K562 (cell line): ENCODE data around the gene WASF2. TPM values are rescaled to one million over a fixed set of nuclear protein-coding genes. Genes with fewer than 3 reads are reported as not detected.
A peak's percentile ranks its signal among the peaks of the same experiment; 100 is the strongest.

Source experiments
- EP400 ChIP-seq: fragments of 450-650 bp; IDR thresholded peaks from 2 replicates; pipeline ENCODE4 v1.6.1; 2017; ENCODE audit warnings: antibody characterized with exemption, mild to moderate bottlenecking, moderate library complexity
- POLR2G ChIP-seq: fragments of 200-400 bp; formaldehyde crosslinking; IDR thresholded peaks from 2 replicates; pipeline ENCODE4 v1.6.1; 2017; ENCODE audit warnings: low read depth, mild to moderate bottlenecking, antibody characterized with exemption, low read length, moderate library complexity
- RFX5 ChIP-seq: IDR thresholded peaks from 2 replicates; pipeline ENCODE4 v1.6.1; 2011; ENCODE audit warnings: low read depth, mild to moderate bottlenecking, improper control_type of control experiment, low read length
- ZC3H8 ChIP-seq: fragments of 450-650 bp; IDR thresholded peaks from 2 replicates; pipeline ENCODE4 v1.6.1; 2017
- ZFP36 ChIP-seq: fragments of 150-350 bp; IDR thresholded peaks from 2 replicates; pipeline ENCODE4 v1.6.1; 2018; ENCODE audit warnings: low read length, low read depth; ENCODE audit not compliant: partially characterized antibody
- ZNF253 ChIP-seq: fragments of 250-450 bp; sonication (Bioruptor Pico); conservative IDR thresholded peaks from 2 replicates; pipeline ENCODE4 v1.6.1; 2021; ENCODE audit warnings: mild to moderate bottlenecking
- polyA plus RNA-seq, 8 experiments: library from polyadenylated mRNA; depleted of rRNA in 4 of 8; stranded (reverse) in 5 of 8; unstranded in 3 of 8; fragments of >200 nt; fragmentation: Nextera tagmentation in 2 of 8; fragmentation: Illumina TruSeq in 1 of 8; extraction: Ambion mirVana in 2 of 8; extraction: Trizol in 1 of 8; gene quantifications; 2 replicates each; pipeline versions ENCODE4 v1.2.1 to v1.2.3, GENCODE V29; 2011 to 2014; ENCODE audit warnings: inconsistent platforms in 1 of 8, missing spikeins in 1 of 8
- total RNA-seq, 7 experiments: library from RNA; depleted of rRNA in 6 of 7; stranded (reverse); fragments of >200 nt in 6 of 7; fragmentation: Illumina TruSeq in 2 of 7; extraction: Trizol in 2 of 7; gene quantifications; 2 replicates each; pipeline versions ENCODE4 v1.2.1 to v1.2.3, GENCODE V29; 2011 to 2021; ENCODE audit warnings: low replicate concordance in 1 of 7
- TF ChIP-seq, protein P1 (sequence below): fragments of 250-450 bp; sonication (Bioruptor Pico); IDR thresholded peaks from 2 replicates; pipeline ENCODE4 v1.4.0; 2020; ENCODE audit warnings: mild to moderate bottlenecking
- TF ChIP-seq, protein P2 (sequence below): fragments of 450-650 bp; conservative IDR thresholded peaks from 2 replicates; pipeline ENCODE4 v1.6.1; 2016; ENCODE audit warnings: missing genetic modification characterization, low read depth, mild to moderate bottlenecking, control low read depth, missing compliant biosample characterization
- TF ChIP-seq, protein P3 (sequence below), 2 experiments: IDR thresholded peaks; 2 replicates each; pipeline ENCODE4 v1.6.1; 2011; ENCODE audit warnings: borderline replicate concordance in 1 of 2, control low read depth in 1 of 2, low read depth in 1 of 2, low read length in 1 of 2, mild to moderate bottlenecking in 1 of 2, mixed read lengths in 1 of 2, moderate library complexity in 1 of 2; ENCODE audit not compliant: insufficient read depth in 1 of 2, insufficient read length in 1 of 2, poor library complexity in 1 of 2, severe bottlenecking in 1 of 2; ENCODE audit errors: extremely low read depth in 1 of 2
- TF ChIP-seq, protein P4 (sequence below), 2 experiments: fragments of 450-650 bp; IDR thresholded peaks; 2 replicates each; pipeline ENCODE4 v1.6.1; 2016; ENCODE audit warnings: mild to moderate bottlenecking in 2 of 2, borderline replicate concordance in 1 of 2, low read depth in 1 of 2, moderate library complexity in 1 of 2
- TF ChIP-seq, protein P5 (sequence below): fragments of 250-450 bp; sonication (Bioruptor Pico); IDR thresholded peaks from 2 replicates; pipeline ENCODE4 v1.5.0; 2020; ENCODE audit warnings: mild to moderate bottlenecking

Gene WASF2
- total and polyA plus RNA-seq, 9 of the 15 experiments (the other 6 are each of a cell fraction or from before 2014, with no cell fraction given), result 8.2 to 163 (median 31.2) TPM

DNA sequence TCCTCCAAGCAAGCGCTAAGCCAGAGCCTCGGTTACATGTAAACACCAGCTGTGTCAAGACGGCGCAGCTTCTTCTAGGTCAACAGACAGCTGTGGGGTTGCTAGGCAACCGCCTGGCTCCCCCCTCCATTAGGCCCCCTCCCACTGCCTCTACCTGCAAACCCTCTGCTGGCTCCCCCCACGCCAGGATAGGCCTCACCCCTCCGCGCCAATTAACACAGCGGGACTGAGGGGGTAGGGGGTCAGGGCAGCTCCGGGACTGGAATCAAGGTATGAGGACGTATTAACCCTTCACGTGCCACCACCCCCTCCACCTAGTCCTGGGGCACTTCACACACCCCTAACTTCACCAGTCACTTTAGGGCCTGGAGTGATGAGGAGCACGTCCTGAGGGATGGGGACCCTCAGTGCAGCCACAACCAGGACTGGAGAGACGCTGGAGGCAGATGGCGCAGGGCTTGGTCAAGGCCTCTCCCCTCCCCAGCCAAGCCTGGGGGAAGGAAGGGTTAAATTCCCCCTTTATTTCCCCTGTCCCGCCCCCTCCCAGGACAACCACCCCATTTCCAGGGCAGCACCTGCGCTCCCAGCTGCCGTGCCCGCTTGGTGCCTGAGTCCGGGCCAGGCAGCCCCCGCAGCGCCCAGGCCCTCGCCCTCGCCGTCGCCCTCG is 37.4 kb upstream of the WASF2 start (continued):
- TF ChIP-seq, protein P1, sequence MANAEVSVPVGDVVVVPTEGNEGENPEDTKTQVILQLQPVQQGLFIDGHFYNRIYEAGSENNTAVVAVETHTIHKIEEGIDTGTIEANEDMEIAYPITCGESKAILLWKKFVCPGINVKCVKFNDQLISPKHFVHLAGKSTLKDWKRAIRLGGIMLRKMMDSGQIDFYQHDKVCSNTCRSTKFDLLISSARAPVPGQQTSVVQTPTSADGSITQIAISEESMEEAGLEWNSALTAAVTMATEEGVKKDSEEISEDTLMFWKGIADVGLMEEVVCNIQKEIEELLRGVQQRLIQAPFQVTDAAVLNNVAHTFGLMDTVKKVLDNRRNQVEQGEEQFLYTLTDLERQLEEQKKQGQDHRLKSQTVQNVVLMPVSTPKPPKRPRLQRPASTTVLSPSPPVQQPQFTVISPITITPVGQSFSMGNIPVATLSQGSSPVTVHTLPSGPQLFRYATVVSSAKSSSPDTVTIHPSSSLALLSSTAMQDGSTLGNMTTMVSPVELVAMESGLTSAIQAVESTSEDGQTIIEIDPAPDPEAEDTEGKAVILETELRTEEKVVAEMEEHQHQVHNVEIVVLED (CRISPR knock-in tag), result no peak
- TF ChIP-seq ZNF253 (CRISPR knock-in tag) (no peak), ZC3H8 (no peak), RFX5 (no peak), ZFP36 (no peak), EP400 (no peak), POLR2G (0 out of 2 replicates have a peak, but pooled peaks have one; percentile 39)
- TF ChIP-seq, protein P2, sequence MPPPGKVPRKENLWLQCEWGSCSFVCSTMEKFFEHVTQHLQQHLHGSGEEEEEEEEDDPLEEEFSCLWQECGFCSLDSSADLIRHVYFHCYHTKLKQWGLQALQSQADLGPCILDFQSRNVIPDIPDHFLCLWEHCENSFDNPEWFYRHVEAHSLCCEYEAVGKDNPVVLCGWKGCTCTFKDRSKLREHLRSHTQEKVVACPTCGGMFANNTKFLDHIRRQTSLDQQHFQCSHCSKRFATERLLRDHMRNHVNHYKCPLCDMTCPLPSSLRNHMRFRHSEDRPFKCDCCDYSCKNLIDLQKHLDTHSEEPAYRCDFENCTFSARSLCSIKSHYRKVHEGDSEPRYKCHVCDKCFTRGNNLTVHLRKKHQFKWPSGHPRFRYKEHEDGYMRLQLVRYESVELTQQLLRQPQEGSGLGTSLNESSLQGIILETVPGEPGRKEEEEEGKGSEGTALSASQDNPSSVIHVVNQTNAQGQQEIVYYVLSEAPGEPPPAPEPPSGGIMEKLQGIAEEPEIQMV (tag), result no peak
- TF ChIP-seq, protein P3, sequence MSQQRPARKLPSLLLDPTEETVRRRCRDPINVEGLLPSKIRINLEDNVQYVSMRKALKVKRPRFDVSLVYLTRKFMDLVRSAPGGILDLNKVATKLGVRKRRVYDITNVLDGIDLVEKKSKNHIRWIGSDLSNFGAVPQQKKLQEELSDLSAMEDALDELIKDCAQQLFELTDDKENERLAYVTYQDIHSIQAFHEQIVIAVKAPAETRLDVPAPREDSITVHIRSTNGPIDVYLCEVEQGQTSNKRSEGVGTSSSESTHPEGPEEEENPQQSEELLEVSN (IDR thresholded peaks at IDR 0.05; ENCODE audit: borderline replicate concordance in 1 of 2, extremely low read depth in 1 of 2, insufficient read depth in 1 of 2, insufficient read length in 1 of 2, low read depth in 1 of 2, low read length in 1 of 2, poor library complexity in 1 of 2, severe bottlenecking in 1 of 2), result no peak
- TF ChIP-seq, protein P4, sequence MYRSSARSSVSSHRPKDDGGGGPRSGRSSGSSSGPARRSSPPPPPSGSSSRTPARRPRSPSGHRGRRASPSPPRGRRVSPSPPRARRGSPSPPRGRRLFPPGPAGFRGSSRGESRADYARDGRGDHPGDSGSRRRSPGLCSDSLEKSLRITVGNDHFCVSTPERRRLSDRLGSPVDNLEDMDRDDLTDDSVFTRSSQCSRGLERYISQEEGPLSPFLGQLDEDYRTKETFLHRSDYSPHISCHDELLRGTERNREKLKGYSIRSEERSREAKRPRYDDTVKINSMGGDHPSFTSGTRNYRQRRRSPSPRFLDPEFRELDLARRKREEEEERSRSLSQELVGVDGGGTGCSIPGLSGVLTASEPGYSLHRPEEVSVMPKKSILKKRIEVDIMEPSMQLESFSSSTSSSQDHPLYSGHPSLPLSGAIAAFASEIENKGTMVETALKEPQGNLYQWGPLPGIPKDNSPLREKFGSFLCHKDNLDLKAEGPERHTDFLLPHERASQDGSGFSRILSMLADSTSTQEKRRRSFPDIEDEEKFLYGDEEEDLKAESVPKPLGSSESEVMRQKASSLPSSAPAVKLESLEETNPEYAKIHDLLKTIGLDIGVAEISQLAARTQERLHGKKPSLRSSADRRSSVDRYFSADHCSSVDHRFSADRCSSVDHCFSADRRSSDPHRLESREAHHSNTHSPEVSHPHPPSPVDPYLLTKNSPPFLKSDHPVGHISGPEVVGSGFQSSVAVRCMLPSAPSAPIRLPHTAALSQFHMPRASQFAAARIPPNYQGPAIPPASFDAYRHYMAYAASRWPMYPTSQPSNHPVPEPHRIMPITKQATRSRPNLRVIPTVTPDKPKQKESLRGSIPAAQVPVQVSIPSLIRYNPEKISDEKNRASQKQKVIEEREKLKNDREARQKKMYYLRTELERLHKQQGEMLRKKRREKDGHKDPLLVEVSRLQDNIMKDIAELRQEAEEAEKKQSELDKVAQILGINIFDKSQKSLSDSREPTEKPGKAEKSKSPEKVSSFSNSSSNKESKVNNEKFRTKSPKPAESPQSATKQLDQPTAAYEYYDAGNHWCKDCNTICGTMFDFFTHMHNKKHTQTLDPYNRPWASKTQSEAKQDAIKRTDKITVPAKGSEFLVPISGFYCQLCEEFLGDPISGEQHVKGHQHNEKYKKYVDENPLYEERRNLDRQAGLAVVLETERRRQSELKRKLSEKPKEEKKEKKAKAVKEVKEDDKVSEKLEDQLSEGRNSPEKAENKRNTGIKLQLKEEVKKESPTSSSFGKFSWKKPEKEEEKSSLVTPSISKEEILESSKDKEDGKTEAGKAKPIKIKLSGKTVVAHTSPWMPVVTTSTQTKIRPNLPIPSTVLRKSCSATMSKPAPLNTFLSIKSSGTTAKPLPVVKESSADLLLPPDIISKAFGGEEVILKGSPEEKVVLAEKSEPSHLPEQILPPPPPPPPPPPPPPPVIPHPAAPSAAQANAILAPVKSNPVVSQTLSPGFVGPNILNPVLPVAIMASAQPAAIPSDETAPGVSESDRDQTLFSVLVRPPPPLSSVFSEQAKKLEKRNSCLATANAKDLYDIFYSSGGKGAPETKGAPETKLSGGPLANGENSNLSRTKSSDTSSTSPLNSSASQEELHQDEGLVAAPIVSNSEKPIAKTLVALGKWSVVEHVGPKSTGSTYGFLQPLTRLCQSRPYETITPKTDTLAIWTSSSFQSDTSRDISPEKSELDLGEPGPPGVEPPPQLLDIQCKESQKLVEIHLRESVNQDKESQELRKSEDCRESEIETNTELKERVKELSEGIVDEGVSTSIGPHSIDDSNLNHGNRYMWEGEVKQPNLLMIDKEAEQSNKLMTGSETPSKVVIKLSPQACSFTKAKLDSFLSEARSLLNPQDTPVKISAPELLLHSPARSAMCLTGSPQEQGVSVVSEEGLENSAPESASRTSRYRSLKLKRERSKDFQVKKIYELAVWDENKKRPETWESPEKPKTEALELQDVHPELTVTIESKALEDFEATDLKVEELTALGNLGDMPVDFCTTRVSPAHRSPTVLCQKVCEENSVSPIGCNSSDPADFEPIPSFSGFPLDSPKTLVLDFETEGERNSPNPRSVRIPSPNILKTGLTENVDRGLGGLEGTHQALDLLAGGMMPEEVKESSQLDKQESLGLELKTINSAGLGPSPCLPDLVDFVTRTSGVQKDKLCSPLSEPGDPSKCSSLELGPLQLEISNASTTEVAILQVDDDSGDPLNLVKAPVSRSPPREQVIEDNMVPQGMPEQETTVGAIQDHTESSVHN (IDR thresholded peaks at IDR 0.05; ENCODE audit: borderline replicate concordance in 1 of 2, low read depth in 1 of 2), result no peak
- TF ChIP-seq, protein P5, sequence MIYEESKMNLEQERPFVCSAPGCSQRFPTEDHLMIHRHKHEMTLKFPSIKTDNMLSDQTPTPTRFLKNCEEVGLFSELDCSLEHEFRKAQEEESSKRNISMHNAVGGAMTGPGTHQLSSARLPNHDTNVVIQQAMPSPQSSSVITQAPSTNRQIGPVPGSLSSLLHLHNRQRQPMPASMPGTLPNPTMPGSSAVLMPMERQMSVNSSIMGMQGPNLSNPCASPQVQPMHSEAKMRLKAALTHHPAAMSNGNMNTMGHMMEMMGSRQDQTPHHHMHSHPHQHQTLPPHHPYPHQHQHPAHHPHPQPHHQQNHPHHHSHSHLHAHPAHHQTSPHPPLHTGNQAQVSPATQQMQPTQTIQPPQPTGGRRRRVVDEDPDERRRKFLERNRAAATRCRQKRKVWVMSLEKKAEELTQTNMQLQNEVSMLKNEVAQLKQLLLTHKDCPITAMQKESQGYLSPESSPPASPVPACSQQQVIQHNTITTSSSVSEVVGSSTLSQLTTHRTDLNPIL (CRISPR knock-in tag), result no peak
